IMR-90 (cell line): ENCODE results near the gene CACNA1G. TPM values are rescaled to one million over a fixed set of nuclear protein-coding genes. Genes with fewer than 3 reads are reported as not detected.

Experiments used
- ATAC-seq: fragments of 200-7000 bp; cut with Tn5 transposase; 2 replicates; pipeline ENCODE4 v1.9.1; 2020; ENCODE audit warnings: low read depth, mild to moderate bottlenecking, moderate library complexity
- BruUV-seq: library from RNA; stranded (reverse); fragments of 400-500 nt; replicated peaks from 2 replicates; lab custom pipeline; 2021; lab: Mats Ljungman, UMichigan
- CTCF ChIA-PET: fragments of 300-600 bp; formaldehyde crosslinking; extraction: SDS; loops from one replicate; lab custom pipeline; 2021; ENCODE audit warnings: antibody characterized with exemption; lab: Yijun Ruan, JAX
- POLR2A ChIA-PET: fragments of 300-600 bp; sonication (Branson Sonifier 250); formaldehyde crosslinking; loops from one replicate; lab custom pipeline; 2022; ENCODE audit warnings: antibody characterized with exemption; ENCODE audit not compliant: unreplicated experiment; lab: Charles Lee
- DNase-seq: peaks from one replicate; pipeline ENCODE4 v3.0.0; 2013
- H2AFZ ChIP-seq: replicated peaks from 2 replicates; pipeline ENCODE3; 2013; ENCODE audit warnings: low read length, mild to moderate bottlenecking; ENCODE audit not compliant: poor library complexity
- H2AK5ac ChIP-seq: 2 replicates; pipeline ENCODE4 v1.6.1; 2013; ENCODE audit warnings: low read depth, low read length, inconsistent platforms
- H2AK9ac ChIP-seq: replicated peaks from 2 replicates; pipeline ENCODE3; 2013; ENCODE audit warnings: mild to moderate bottlenecking, low read depth, low read length, moderate library complexity; ENCODE audit not compliant: poor library complexity
- H2BK120ac ChIP-seq: 2 replicates; pipeline ENCODE4 v1.6.1; 2013; ENCODE audit warnings: low read depth, low read length, inconsistent platforms
- H2BK15ac ChIP-seq: 3 replicates; pipeline ENCODE4 v1.6.1; 2013; ENCODE audit warnings: low read depth, low read length, inconsistent platforms
- H2BK20ac ChIP-seq: 2 replicates; pipeline ENCODE4 v1.6.1; 2013; ENCODE audit warnings: low read depth, mild to moderate bottlenecking, inconsistent platforms, low read length, moderate library complexity
- H2BK5ac ChIP-seq: 2 replicates; pipeline ENCODE4 v1.6.1; 2013; ENCODE audit warnings: mild to moderate bottlenecking, low read depth, low read length, inconsistent platforms; ENCODE audit not compliant: poor library complexity, severe bottlenecking
- H3K14ac ChIP-seq: replicated peaks from 2 replicates; pipeline ENCODE4 v1.6.1; 2013; ENCODE audit warnings: low read depth, low read length, inconsistent platforms
- H3K18ac ChIP-seq: 2 replicates; pipeline ENCODE4 v1.6.1; 2013; ENCODE audit warnings: low read depth, low read length, control low read depth
- H3K23ac ChIP-seq: 2 replicates; pipeline ENCODE4 v1.6.1; 2013; ENCODE audit warnings: low read depth, low read length, inconsistent platforms
- H3K27ac ChIP-seq: 2 replicates; pipeline ENCODE4 v1.5.1; 2013; ENCODE audit warnings: mild to moderate bottlenecking, control low read depth, low read length; ENCODE audit not compliant: insufficient read depth
- H3K27me3 ChIP-seq: 2 replicates; pipeline ENCODE4 v1.6.1; 2013; ENCODE audit warnings: low read length; ENCODE audit not compliant: control insufficient read depth, insufficient read depth
- H3K36me3 ChIP-seq: 2 replicates; pipeline ENCODE4 v1.6.1; 2013; ENCODE audit warnings: low read length, mixed read lengths; ENCODE audit not compliant: control insufficient read depth, insufficient read depth
- H3K4ac ChIP-seq: 2 replicates; pipeline ENCODE4 v1.6.1; 2013; ENCODE audit warnings: low read depth, low read length, inconsistent platforms
- H3K4me1 ChIP-seq: 2 replicates; pipeline ENCODE4 v1.6.1; 2013; ENCODE audit warnings: low read length, mixed read lengths; ENCODE audit not compliant: control insufficient read depth, insufficient read depth
- H3K4me2 ChIP-seq: 2 replicates; pipeline ENCODE4 v1.6.1; 2013; ENCODE audit warnings: low read depth, mild to moderate bottlenecking, control low read depth, low read length, moderate library complexity
- H3K4me3 ChIP-seq: 2 replicates; pipeline ENCODE4 v1.5.1; 2013; ENCODE audit warnings: low read depth, mild to moderate bottlenecking, control low read depth, low read length, moderate library complexity; ENCODE audit not compliant: insufficient read depth
- H3K56ac ChIP-seq: 2 replicates; pipeline ENCODE4 v1.6.1; 2013; ENCODE audit warnings: low read length, inconsistent platforms; ENCODE audit not compliant: insufficient read depth; ENCODE audit errors: extremely low read depth
- H3K79me1 ChIP-seq, 2 experiments: 2 replicates each; pipeline ENCODE4 v1.6.1; 2013; ENCODE audit warnings: low read length in 2 of 2, inconsistent platforms in 1 of 2, low read depth in 1 of 2
- H3K9ac ChIP-seq: 2 replicates; pipeline ENCODE4 v1.6.1; 2013; ENCODE audit warnings: low read depth, low read length, control low read depth
- H3K9me1 ChIP-seq: 2 replicates; pipeline ENCODE4 v1.6.1; 2013; ENCODE audit warnings: low read length, inconsistent platforms; ENCODE audit not compliant: insufficient read depth
- H3K9me3 ChIP-seq: 2 replicates; pipeline ENCODE4 v1.6.1; 2013; ENCODE audit warnings: low read length; ENCODE audit not compliant: control insufficient read depth, insufficient read depth
- H4K20me1 ChIP-seq: 2 replicates; pipeline ENCODE4 v1.6.1; 2013; ENCODE audit warnings: low read length, inconsistent platforms; ENCODE audit not compliant: insufficient read depth
- H4K5ac ChIP-seq: 2 replicates; pipeline ENCODE4 v1.6.1; 2013; ENCODE audit warnings: mild to moderate bottlenecking, low read depth, low read length, control low read depth
- H4K8ac ChIP-seq, 2 experiments: 2 replicates each; pipeline ENCODE4 v1.6.1; 2013; ENCODE audit warnings: low read depth in 2 of 2, low read length in 2 of 2, control low read depth in 1 of 2, inconsistent platforms in 1 of 2
- H4K91ac ChIP-seq: 2 replicates; pipeline ENCODE4 v1.6.1; 2013; ENCODE audit warnings: low read depth, low read length, inconsistent platforms; ENCODE audit not compliant: insufficient read depth
- FOS ChIP-seq: fragments of 150-350 bp; IDR thresholded peaks from 2 replicates; pipeline ENCODE4 v1.6.1; 2016; ENCODE audit warnings: low read depth, low read length
- MAFK ChIP-seq: IDR thresholded peaks from 2 replicates; pipeline ENCODE4 v1.6.1; 2012; ENCODE audit warnings: low read depth, low read length, improper control_type of control experiment
- NFE2L2 ChIP-seq: fragments of 150-350 bp; IDR thresholded peaks from 2 replicates; pipeline ENCODE4 v1.6.1; 2016; ENCODE audit warnings: low read depth, mild to moderate bottlenecking, low read length
- USF2 ChIP-seq: fragments of 150-350 bp; IDR thresholded peaks from 2 replicates; pipeline ENCODE4 v1.6.1; 2017; ENCODE audit warnings: mild to moderate bottlenecking, antibody characterized with exemption, low read length, low read depth
- WGBS, 2 experiments: methylation state at CpG; one replicate each; pipeline versions ENCODE4 v1.1.5 to v1.1.7; 2013; ENCODE audit warnings: missing lambda C conversion rate in 2 of 2; ENCODE audit not compliant: insufficient read length in 1 of 2; ENCODE audit errors: extremely low coverage in 2 of 2; 5-methylcytosine and 5-hydroxymethylcytosine counted together
- dilution Hi-C: fragments of 300-500 bp; cut with HindIII; formaldehyde crosslinking; loops from one replicate; pipeline ENCODE4 v1.14.3; 2018; ENCODE audit warnings: low sequenced_read_pairs; ENCODE audit not compliant: unreplicated experiment
- in situ Hi-C: fragments of 300-500 bp; cut with MboI; formaldehyde crosslinking; loops from 3 replicates; pipeline ENCODE4 v1.14.3; 2019; ENCODE audit warnings: low sequenced_read_pairs, inconsistent platforms, mixed read lengths
- intact Hi-C: fragments of 100-400 bp; cut with micrococcal nuclease; formaldehyde crosslinking; loops from 2 replicates; pipeline ENCODE4 v1.10.0; 2022
- polyA plus RNA-seq, 3 experiments: library from polyadenylated mRNA; depleted of rRNA; stranded (reverse); fragments of >200 nt; gene quantifications; 2 replicates each; pipeline ENCODE4 v1.2.3, GENCODE V29; 2012; ENCODE audit warnings: low replicate concordance in 1 of 3
- total RNA-seq: library from RNA; depleted of rRNA; stranded (reverse); fragments of >200 nt; gene quantifications from 2 replicates; pipeline ENCODE4 v1.2.3, GENCODE V29; 2012

CACNA1G gene
- total and polyA plus RNA-seq, 2 of the 4 experiments (the other 2 are of a cell fraction) = under 0.01 to 0.03 TPM

DNA sequence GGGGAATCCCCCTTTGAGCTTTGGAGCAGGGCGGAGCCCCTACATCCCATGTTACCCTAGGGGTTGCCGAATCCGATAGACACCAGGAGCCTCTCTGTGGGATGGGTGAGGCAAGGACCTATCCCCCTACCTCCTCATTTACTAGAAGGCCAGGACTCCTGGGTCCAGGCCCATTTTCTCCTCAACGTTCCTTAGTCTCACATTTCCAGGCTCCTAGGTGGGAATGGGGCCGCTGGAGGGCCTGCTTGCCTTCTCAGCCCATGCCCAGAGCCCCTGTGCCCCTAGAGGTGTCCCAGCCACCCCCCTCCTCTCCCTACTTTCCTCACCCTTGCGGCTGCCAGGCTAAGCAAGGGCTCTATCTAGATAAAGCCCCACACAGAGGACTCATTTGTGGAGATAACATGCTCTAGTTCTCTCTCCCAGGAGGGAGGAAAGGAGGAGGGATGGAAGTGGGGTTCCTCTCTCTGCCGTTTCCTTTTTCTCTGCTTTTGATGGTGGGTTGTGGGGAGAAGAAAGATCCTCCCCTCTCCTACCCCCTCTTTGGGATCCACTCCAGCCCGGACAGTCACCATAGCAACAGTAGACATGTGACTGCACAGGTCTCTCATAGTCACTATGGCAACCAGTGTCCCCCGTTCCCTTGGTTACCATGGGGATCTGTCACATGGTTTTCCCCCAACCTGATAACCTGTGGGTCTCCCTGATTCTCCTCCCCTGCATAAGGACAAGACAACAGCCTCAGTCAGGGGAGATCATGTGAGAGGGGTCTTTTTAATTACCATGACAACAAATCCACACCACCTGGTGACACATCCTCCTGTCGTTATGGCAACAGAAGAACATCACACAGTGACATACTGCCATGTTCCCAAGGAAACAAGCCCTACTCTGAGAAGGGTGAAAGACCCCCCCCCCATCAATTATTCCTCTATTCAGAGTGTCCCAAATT, 5.2 kb downstream of the CACNA1G start:
- ATAC-seq (no peak), DNase-seq (peak; percentile 4)
- Histone ChIP-seq H3K27ac (no peak overlapping the region), H2BK20ac (no peak overlapping the region), H3K56ac (no peak overlapping the region), H3K79me1 (no peaks in the 10 kb centered on the region), H3K4ac (no peak overlapping the region), H2BK15ac (no peak overlapping the region), H4K8ac (no peak overlapping the region), H3K23ac (no peak overlapping the region), H4K91ac (no peak overlapping the region), H3K18ac (no peak overlapping the region), H4K5ac (no peak overlapping the region), H3K4me3 (no peak overlapping the region), H2BK5ac (no peak overlapping the region), H3K27me3 (peaks cover 83% of the 10 kb centered on the region), H2AK9ac (no peak overlapping the region), H3K9me1 (no peaks in the 10 kb centered on the region), H3K9me3 (no peaks in the 10 kb centered on the region), H3K9ac (no peak overlapping the region), H3K4me2 (no peak overlapping the region), H2AK5ac (no peak overlapping the region), H3K4me1 (peaks cover 5% of the 10 kb centered on the region; the same call in 1 of the 2 replicates), H3K14ac (no peak overlapping the region), H2AFZ (no peak overlapping the region), H2BK120ac (no peak overlapping the region), H3K36me3 (no peaks in the 10 kb centered on the region), H4K20me1 (peaks cover 3% of the 10 kb centered on the region; the same call in 1 of the 2 replicates)
- 70% methylated on average over 2 of the region's 10 CpGs; no CpG with 5 or more reads in 1 of the 2 experiments for WGBS, 2 experiments
- dilution Hi-C loops = no loop called here
- intact Hi-C loops = no loop called here
- BruUV-seq = no TSS peak
- ChIA-PET POLR2A (no interaction called here), CTCF (interaction anchor here (0.6 kb wide), 1 partner anchor 83 kb away, joined by 3 read pairs; no protein-coding TSS in a partner anchor)
- TF ChIP-seq NFE2L2 (no peak), USF2 (peak; percentile 67), FOS (no peak), MAFK (no peak)
- in situ Hi-C loops = loop anchor here (5.0 kb wide), 1 partner anchor 47 kb away; no protein-coding TSS in a partner anchor
